ENCODE measurements around the gene PPP1R15A. TPM values are rescaled to one million over a fixed set of nuclear protein-coding genes. Genes with fewer than 3 reads are reported as not detected.
"Not testable (repeated sequence)": the region's sequence is repeated elsewhere in the genome, so short reads cannot be mapped to it uniquely, and the experiment has no call there.

PPP1R15A gene
- total RNA-seq, 1 experiment from 2014 or later: 12.5 TPM

DNA sequence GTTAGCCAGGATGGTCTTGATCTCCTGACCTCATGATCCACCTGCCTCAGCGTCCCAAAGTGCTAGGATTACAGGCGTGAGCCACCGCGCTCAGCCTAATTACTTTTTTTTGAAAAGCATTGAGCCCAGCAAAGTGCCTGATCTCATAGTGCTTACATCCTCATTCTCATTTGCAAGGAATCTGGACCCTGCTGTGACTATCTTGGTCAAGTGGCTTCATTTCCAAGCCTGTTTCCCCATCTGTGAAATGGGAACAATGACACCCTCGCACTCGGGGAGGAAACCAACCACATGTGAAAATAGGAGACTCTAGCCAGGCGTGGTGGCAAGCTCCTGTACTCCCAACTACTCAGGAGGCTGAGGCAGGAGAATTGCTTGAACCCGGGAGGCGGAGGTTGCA is 2.2 kb upstream of the PPP1R15A start:
- Histone ChIP-seq H3K4me3 (no peak overlapping the region), H3K4me1 (peaks cover 27% of the 10 kb centered on the region), H3K36me3 (peaks cover 11% of the 10 kb centered on the region), H3K27ac (no peak overlapping the region), H3K9me3 (replicated peaks) (no peaks in the 10 kb centered on the region), H3K27me3 (no peaks in the 10 kb centered on the region)
- no peak for DNase-seq

DNA sequence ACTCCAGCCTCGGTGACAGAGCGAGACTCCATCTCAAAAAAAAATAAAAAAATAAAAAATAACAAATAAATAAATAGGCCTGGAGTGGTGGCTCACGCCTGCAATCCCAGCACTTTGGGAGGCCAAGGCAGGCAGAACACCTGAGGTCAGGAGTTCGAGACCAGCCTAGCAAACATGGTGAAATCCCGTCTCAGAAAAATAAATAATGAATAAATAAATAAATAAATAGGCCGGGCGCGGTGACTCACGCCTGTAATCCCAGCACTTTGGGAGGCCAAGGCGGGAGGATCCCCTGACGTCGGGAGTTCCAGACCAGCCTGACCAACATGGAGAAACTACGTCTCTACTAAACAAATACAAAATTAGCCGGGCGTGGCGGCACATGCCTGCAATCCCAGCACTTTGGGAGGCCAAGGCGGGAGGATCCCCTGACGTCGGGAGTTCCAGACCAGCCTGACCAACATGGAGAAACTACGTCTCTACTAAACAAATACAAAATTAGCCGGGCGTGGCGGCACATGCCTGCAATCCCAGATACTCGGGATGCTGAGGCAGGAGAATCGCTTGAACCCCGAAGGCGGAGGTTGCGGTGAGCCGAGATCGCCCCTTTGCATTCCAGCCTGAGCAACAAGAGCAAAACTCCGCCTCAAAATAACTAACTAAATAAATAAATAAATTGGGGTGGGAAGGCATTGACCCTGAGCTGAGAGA is 595 bp upstream of the PPP1R15A start:
- peak overlapping the region; percentile 81 for H3K4me3 ChIP-seq

GRCh38 chr19:48872884-48873475 is 759 bp downstream of the PPP1R15A start:
- peak; percentile 84 to 87 for DNase-seq
- no peaks in the 10 kb centered on the region for H3K9me3 ChIP-seq (replicated peaks)

More for the DNA sequence above, 595 bp upstream of the PPP1R15A start:
- DNase-seq; H3K9me3 ChIP-seq (replicated peaks); H3K27me3 ChIP-seq: not testable (repeated sequence)
- peak overlapping the region; percentile 85 for H3K27ac ChIP-seq
- peaks cover 39% of the 10 kb centered on the region for H3K4me1 ChIP-seq
- peaks cover 22% of the 10 kb centered on the region for H3K36me3 ChIP-seq

DNA sequence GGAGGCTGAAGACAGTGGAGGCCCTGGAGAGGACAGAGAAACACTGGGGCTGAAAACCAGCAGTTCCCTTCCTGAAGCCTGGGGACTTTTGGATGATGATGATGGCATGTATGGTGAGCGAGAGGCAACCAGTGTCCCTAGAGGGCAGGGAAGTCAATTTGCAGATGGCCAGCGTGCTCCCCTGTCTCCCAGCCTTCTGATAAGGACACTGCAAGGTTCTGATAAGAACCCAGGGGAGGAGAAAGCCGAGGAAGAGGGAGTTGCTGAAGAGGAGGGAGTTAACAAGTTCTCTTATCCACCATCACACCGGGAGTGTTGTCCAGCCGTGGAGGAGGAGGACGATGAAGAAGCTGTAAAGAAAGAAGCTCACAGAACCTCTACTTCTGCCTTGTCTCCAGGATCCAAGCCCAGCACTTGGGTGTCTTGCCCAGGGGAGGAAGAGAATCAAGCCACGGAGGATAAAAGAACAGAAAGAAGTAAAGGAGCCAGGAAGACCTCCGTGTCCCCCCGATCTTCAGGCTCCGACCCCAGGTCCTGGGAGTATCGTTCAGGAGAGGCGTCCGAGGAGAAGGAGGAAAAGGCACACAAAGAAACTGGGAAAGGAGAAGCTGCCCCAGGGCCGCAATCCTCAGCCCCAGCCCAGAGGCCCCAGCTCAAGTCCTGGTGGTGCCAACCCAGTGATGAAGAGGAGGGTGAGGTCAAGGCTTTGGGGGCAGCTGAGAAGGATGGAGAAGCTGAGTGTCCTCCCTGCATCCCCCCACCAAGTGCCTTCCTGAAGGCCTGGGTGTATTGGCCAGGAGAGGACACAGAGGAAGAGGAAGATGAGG is 1.5 kb downstream of the PPP1R15A start:
- Histone ChIP-seq H3K9me3 (replicated peaks) (no peaks in the 10 kb centered on the region), H3K36me3 (peaks cover 22% of the 10 kb centered on the region), H3K4me3 (peak overlapping the region; percentile 81), H3K27ac (peak overlapping the region; percentile 85), H3K27me3 (no peaks in the 10 kb centered on the region), H3K4me1 (peaks cover 29% of the 10 kb centered on the region)
- DNase-seq: no peak

More at GRCh38 chr19:48872884-48873475, 759 bp downstream of the PPP1R15A start:
- peak overlapping the region; percentile 85 for H3K27ac ChIP-seq
- no peaks in the 10 kb centered on the region for H3K27me3 ChIP-seq
- H3K4me1 ChIP-seq: peaks cover 32% of the 10 kb centered on the region
- H3K36me3 ChIP-seq: peaks cover 22% of the 10 kb centered on the region
- peak overlapping the region; percentile 81 for H3K4me3 ChIP-seq

GRCh38 chr19:48874303-48875135 is 2.3 kb downstream of the PPP1R15A start:
- no peaks in the 10 kb centered on the region for H3K27me3 ChIP-seq
- peak overlapping the region; percentile 30 for H3K4me3 ChIP-seq
- peaks cover 26% of the 10 kb centered on the region for H3K4me1 ChIP-seq
- no peaks in the 10 kb centered on the region for H3K9me3 ChIP-seq (replicated peaks)
- H3K36me3 ChIP-seq: peaks cover 22% of the 10 kb centered on the region
- DNase-seq: no peak
- peak overlapping the region; percentile 32 for H3K27ac ChIP-seq

DNA sequence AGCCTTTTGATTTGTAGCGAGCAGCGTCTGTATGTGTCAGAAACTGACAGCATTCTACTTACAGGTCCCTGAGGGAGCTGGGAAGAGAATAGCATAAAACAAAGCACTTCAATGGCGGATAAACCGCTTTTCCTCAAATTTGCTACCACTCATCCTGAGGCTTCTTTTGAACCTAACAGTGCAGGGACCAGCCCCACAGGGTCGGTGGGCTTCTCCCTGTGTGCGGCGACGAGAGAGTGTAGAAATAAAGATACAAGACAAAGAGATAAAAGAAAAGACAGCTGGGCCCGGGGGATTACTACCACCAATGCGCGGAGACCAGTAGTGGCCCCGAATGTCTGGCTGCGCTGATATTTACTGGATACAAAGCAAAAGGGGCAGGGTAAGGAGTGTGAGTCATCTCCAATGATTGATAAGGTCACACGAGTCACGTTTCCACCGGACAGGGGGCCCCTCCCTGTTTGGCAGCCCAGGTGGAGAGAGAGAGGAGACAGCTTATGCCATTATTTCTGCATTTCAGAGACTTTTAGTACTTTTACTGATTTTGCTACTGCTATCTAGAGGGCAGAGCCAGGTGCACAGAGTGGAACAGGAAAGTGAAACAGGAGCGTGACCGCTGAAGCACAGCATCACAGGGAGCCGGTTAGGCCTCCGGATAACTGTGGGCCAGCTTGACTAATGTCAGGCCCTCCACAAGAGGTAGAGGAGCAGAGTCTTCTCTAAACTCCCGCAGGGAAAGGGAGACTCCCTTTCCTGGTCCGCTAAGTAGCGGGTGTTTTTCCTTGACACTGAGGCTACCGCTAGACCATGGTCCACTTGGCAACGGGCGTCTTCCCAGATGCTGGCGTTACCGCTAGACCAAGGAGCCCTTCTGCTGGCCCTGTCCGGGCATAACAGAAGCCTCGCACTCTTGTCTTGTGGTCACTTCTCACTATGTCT is 4.1 kb downstream of the PPP1R15A start:
- H3K27ac ChIP-seq: peak overlapping the region; percentile 32
- peak in 1 of 2 experiments; percentile 18 for DNase-seq
- not testable (repeated sequence) for H3K4me3 ChIP-seq

GRCh38 chr19:48877855-48878195 is 5.6 kb downstream of the PPP1R15A start:
- Histone ChIP-seq H3K27me3 (no peaks in the 10 kb centered on the region), H3K4me3 (no peak overlapping the region), H3K36me3 (peaks cover 22% of the 10 kb centered on the region), H3K4me1 (peaks cover 26% of the 10 kb centered on the region), H3K9me3 (replicated peaks) (no peaks in the 10 kb centered on the region; the same call in 1 of the 2 replicates), H3K27ac (no peak overlapping the region)
- no peak for DNase-seq

More for the DNA sequence above, 4.1 kb downstream of the PPP1R15A start:
- Histone ChIP-seq H3K4me1 (peaks cover 26% of the 10 kb centered on the region), H3K36me3 (peaks cover 22% of the 10 kb centered on the region)
- H3K27me3 ChIP-seq; H3K9me3 ChIP-seq (replicated peaks): not testable (repeated sequence)

- H3K36me3 ChIP-seq: peaks cover 22% of the 10 kb centered on the region
- H3K27me3 ChIP-seq: no peaks in the 10 kb centered on the region
- no peaks in the 10 kb centered on the region; the same call in 1 of the 2 replicates for H3K9me3 ChIP-seq (replicated peaks)
- H3K27ac ChIP-seq: no peak overlapping the region
- peaks cover 22% of the 10 kb centered on the region for H3K4me1 ChIP-seq
- no peak for DNase-seq
- H3K4me3 ChIP-seq: no peak overlapping the region
Measured at GRCh38 chr19:48878196-48879024, 6.2 kb downstream of the PPP1R15A start.

DNA sequence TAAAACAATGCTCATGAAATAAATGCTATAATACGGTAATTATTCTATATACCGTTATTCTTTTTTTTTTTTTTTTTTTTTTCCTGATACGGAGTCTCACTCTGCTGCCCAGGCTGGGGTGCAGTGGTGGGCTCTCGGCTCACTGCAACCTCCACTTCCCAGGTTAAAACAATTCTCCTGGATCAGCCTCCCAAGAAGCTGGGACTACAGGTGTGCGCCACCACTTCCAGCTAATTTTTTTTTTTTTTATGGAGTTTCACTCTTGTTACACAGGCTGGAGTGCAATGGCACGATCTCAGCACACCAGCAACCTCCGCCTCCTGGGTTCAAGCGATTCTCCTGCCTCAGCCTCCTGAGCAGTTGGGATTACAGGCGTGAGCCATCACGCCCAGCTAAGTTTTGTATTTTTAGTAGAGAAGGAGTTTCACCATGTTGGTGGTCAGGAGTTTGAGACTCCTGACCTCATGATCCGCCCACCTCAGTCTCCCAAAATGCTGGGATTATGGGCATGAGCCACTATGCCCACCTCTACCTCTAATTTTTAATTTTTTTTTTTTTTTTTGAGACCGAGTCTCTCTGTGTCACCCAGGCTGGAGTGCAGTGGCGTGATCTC is 6.9 kb downstream of the PPP1R15A start:
- H3K4me3 ChIP-seq: no peak overlapping the region

DNA sequence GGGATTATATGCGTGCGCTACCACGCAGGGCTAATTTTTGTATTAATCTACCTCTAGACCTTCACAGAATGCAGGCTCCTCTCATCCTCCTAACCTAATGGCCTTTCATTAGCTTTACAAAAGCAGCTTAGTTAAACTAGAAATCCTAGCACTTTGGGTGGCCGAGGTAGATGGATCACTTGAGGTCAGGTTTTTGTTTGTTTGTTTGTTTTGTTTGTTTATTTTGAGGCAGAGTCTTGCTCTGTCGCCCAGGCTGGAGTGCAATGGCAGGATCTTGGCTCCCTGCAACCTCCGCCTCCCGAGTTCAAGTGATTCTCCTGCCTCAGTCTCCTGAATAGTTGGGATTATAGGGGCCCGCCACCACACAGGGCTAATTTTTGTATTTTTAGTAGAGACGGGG is 7.5 kb downstream of the PPP1R15A start:
- peaks cover 14% of the 10 kb centered on the region for H3K36me3 ChIP-seq
- H3K27me3 ChIP-seq; H3K4me3 ChIP-seq; DNase-seq; H3K27ac ChIP-seq; H3K9me3 ChIP-seq (replicated peaks): not testable (repeated sequence)
- peaks cover 15% of the 10 kb centered on the region for H3K4me1 ChIP-seq

More for the DNA sequence above, 6.9 kb downstream of the PPP1R15A start:
- Histone ChIP-seq H3K4me1 (peaks cover 20% of the 10 kb centered on the region), H3K27ac (no peak overlapping the region), H3K36me3 (peaks cover 17% of the 10 kb centered on the region), H3K9me3 (replicated peaks) (no peaks in the 10 kb centered on the region; the same call in 1 of the 2 replicates), H3K27me3 (no peaks in the 10 kb centered on the region)
- no peak for DNase-seq

DNA sequence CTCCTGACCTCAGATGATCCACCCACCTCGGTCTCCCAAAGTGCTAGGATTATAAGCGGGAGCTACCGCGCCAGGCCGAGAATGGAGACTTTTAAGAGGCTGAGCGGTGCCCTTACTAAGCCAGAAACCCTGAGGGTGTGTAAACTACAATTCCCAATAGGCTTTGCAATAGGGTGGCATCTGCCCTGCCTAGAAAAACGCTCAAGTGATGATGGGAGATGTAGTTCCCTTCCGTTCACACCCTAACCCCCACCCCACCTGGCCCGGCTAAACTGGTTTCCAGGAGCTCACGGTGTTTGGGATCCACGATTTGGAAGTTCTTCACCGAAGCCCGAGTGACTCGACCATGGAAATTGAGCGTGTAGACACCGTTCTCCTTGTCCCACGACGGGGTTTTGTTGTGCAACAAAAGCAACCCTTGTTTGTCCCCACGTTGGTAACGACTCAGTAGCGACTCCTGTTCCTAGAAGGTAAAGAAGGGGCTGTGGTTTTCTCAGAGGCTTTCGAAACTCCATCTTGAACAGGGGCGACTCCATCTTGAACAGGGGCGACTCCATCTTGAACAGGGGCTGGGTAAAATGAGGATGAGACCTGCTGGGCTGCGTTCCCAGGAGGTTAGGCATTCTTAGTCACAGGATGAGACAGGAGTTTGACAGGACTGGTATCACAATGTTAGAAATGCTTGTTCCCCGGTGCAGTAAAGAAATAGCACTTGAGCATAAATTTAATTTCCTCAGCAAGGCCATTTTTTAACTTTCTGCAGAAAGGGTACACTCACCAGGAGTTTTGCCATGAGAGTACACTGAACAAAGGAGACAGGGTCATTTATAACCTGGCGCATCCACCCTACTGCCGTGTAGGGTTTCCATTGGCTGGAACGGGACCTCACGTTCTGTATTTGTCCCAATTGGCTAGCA is 9.8 kb downstream of the PPP1R15A start:
- DNase-seq: peak in 1 of 2 experiments; percentile 47
- no peaks in the 10 kb centered on the region for H3K27me3 ChIP-seq
- no peak overlapping the region for H3K27ac ChIP-seq
- H3K4me3 ChIP-seq: no peak overlapping the region
- no peaks in the 10 kb centered on the region for H3K36me3 ChIP-seq
- no peaks in the 10 kb centered on the region for H3K4me1 ChIP-seq
- no peaks in the 10 kb centered on the region; the same call in 1 of the 2 replicates for H3K9me3 ChIP-seq (replicated peaks)

All from SJCRH30 (cell line).